ENCODE measurements around the gene C8B.

C8B gene

GRCh38 chr1:56968878-56969495 lies 3.2 kb upstream of the C8B start:
- no peak for DNase-seq

GRCh38 chr1:56967900-56968832 lies 2.4 kb upstream of the C8B start:
- DNase-seq = no peak

GRCh38 chr1:56967355-56967754 lies 1.5 kb upstream of the C8B start:
- DNase-seq = no peak

DNA sequence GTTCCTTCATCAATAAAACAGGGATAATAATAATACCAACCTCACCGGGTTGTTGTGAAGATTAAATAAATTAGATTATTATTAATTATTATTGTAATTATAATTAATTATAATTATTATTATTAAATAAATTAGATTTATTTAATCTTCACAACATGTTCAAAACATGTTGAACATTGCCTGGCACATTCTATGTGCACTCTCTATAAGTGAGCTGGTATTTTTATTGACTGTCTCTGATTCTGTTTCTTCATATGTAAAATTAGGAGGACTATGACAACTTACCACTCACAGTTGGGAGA lies 834 bp upstream of the C8B start:
- no peak for DNase-seq

GRCh38 chr1:56965191-56965590 lies 624 bp downstream of the C8B start:
- no peak for DNase-seq

DNA sequence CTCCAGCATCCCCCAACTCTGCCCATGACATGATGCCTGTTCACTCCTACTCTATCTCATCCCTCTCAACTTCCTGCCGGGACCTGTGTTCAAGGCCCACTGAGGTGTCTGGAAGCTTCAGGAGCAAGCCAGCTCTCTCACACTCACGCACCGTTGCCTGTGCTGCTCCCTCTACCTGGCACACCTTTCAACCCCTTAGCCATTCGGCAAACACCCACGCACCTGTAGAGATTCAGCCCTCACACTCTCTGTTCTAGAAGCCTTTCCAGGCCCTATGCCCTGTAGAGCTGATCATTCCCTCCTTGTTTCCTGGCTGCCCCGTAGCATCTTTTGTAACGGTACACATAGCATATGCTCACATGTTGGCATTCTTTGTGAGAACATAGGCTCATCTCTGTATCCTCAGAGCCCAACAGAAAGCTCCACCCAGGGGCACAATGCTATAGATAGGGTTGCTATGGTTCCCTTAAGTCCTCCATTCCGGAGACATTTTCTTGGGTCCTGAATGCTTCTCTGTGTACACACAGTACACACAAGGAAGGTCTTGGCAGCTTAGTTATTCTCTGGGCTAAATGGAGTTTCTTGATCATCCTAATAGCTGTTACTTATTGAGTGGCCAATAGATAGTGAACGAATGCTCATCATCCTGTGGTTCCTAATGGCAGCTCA lies 1.3 kb downstream of the C8B start:
- no peak for DNase-seq

DNA sequence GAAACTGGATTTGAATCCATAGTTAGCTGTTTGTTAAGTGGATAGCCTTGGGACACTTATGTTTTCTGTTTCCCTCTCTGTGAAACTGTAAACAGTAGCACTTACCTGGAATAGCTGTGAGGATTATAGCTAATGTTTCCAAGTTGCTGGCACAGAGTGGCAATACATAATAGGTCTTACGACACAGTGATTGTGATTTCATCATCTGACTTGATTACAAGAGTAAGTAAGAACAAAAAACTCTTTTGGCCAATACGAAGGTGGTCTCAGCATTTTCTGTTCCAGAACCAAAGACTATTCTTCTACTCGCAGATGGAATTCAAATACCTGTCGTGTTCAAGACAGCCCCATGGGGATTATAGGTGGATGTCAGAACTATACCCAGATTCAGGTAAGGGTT lies 2.1 kb downstream of the C8B start:
- DNase-seq = no peak

GRCh38 chr1:56961426-56961825 lies 4.4 kb downstream of the C8B start:
- no peak for DNase-seq

GRCh38 chr1:56958526-56958925 lies 7.3 kb downstream of the C8B start:
- DNase-seq = no peak

- DNase-seq = no peak
These were observed 7.9 kb downstream of the C8B start for GRCh38 chr1:56957931-56958330.

DNA sequence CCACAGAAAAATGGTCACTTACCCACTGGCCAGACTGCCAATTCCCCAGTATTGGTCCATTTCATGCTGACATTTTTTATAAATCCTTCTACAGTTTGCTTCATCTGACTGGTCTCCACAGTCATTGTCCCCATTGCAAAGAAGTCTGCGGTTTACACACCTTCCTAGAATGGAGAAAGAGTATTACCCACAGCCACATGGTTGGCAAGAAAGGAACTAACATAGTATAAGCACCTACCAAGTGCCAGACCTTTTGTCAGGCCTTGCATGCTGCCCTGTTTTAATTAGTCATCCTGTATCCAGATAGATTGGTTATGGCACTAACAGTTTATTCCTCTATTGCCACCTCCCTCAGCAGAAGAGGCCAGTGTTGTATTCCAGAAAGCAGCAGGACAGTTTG lies 11.2 kb downstream of the C8B start:
- DNase-seq = no peak

DNA sequence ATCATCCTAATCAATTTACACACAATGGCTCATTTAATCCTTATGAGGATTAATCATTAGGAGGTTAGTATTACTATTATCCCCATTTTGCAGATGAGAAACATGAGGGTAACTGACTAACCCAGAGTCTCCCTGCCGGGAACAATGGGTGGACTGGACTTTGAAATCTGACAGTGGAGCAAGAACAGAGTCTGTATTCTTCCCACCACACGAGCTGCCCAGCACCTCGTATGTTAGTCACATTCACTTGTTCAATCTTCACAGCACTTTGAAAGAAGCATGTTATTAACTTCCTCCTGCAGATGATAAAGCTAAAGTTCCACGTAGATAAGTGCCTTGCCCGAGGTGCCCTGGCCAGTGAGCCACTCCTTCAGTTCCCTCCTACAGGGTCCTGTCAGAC lies 12.4 kb downstream of the C8B start:
- DNase-seq = no peak

DNA sequence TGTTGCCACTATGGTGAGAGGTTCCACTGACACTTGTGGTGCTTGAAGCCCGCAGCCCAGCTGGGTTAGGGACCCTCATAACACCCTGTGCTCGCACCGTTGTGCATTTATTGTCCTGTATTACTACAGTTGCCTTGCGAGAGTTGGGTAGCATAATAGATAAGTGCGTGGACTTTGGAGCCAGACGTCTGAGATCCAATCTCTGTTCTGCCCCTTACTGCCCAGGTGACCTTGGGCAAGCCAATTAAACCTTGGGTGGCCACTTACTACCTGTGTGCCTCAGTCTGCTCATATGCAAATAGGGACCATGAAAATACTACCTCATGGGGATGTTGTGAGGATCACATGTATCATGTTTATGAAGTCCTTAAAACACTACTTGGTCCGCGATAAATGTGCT lies 13.3 kb downstream of the C8B start:
- no peak for DNase-seq

DNA sequence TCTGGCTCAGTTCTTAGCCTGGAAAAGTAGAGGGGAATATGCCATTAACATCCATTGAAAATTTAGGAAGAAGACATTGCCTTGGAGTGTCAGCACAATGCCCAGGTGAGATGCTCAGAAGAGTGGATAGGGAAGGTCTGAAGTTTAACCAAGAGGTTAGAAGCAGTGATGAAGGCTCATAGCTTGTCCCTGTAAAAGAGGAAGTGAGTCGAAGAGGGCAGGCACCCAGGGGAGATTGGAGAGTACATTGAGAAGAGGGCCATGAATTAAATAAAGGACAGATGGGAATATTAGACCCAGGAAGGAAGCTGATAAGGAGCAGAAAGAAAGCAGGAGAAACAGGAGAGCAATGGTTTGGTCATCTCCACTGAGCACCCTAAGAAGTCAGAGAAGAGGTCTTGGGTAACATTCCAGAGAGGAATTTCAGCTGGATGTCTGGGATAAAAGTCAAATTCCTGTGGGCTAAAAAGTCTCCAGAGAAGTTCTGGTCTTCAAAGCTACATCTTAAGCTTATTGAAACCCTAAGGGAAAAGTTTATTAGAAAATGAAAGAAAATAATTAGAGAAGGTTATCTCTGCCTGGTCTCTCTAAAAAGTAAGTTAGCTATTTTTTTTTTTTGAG lies 17.3 kb downstream of the C8B start:
- DNase-seq = no peak

- no peak for DNase-seq
These were observed 25.8 kb downstream of the C8B start for GRCh38 chr1:56940039-56940438.

DNA sequence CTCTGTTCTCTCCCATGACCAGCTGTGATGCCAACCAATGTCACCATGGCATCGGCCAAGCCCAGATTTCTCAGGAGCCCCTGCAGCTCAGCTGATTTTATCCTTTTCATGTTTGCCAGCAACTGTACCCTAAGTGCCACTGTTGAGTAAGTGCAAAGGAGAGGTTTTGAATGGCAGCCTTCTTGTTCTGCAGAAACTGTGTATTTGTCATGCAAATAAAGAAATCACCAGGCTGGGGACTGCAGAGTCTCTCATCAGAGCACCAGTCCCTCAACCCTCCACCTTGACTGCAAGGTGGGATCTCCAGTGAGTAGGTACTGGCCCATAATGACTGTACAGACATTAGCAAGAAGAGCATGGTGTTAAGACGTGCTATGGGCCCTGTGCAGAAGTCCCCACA lies 26.6 kb downstream of the C8B start:
- no peak for DNase-seq

DNA sequence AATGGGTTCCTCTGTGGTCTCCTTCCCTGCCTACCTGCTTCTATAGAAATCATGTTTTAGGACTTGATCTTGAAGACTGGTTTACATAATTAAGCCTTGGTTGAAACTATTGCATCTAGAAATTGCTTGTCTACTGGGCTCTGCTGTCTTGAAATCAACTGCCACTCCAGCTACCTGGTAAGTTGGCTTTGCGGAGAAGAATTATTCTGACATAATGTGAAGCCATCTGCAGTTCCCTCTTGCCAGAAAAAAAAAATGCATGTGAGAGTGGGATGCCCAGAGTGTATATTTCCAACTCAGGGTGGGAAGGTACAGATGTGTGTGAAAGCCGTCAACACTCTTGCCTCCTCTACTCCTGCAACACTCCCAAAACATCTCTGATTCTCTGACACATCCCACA lies 27.2 kb downstream of the C8B start:
- peak; percentile 33 for DNase-seq

GRCh38 chr1:56934430-56935060 lies 31.3 kb downstream of the C8B start:
- DNase-seq = no peak

DNA sequence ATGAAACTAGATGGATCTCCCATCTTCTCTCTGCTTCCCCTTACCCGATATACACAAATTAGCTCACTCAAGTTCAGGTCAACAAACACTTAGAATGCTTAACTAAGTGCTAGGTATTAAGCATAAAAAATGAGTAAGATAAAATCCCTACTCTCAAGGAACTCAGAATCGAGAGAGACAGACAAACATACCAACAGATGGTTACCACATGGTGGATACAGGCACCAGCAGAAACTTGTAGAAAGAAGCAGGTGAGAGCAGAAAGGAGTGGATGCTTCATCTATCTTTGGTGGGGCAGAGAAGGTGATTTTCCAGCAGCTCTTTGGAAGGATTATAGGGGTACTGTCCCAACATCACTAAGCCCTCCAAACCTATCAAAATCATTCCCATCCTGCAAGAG lies 32.2 kb downstream of the C8B start:
- no peak for DNase-seq

- no peak for DNase-seq
These were observed 32.7 kb downstream of the C8B start for GRCh38 chr1:56933161-56933560.

DNA sequence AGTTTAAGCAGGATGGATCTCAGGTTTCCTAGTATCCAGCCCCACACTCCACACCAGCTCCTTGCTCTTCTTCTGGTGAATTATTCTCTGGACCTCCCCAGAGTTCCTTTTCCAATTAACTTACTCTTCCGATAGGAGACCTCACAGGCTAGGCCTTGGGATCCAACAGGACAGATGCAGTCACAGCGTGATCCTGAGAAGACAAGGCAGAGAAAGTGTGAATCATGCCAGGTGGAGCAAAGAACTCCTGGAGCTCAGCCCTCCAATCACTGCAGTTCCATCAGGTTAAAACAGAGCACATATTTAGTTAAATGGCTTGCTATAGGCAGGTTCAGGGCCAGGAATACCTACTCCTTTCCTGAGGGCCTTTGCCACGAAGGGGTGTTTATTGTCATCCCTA lies 34.1 kb downstream of the C8B start:
- DNase-seq = no peak

- no peak for DNase-seq
These were observed 34.6 kb downstream of the C8B start for GRCh38 chr1:56931211-56931610.

- no peak for DNase-seq
These were observed 36.3 kb downstream of the C8B start for GRCh38 chr1:56929492-56929891.

Measured in NCI-H2171 (cell line).